ENCODE results near the gene UBE2E2. TPM values are rescaled to one million over a fixed set of nuclear protein-coding genes. Genes with fewer than 3 reads are reported as not detected.
A peak's percentile ranks its signal among the peaks of the same experiment; 100 is the strongest.

Gene UBE2E2
- total and polyA plus RNA-seq, 2 experiments from 2014 or later, result 29.0 to 75.4 TPM

- WGBS, 2 experiments (ENCODE audit: low coverage in 1 of 2, low lambda C conversion rate in 2 of 2, missing lambda C conversion rate in 2 of 2), result 69 to 84% methylated on average over 2 of the region's 2 CpGs
- no peaks in the 10 kb centered on the region for H3K9me3 ChIP-seq (ENCODE audit: low read depth)
- in situ Hi-C loops (cut with MboI), result no loop called here
- no peaks in the 10 kb centered on the region for H3K36me3 ChIP-seq (ENCODE audit: low read depth)
- no peak for DNase-seq
- H2AFZ ChIP-seq, result no peak overlapping the region
- no peak overlapping the region for H3K9ac ChIP-seq
- H3K27ac ChIP-seq, result no peak overlapping the region
- no peak overlapping the region for H3K4me2 ChIP-seq (ENCODE audit: unreplicated experiment)
- no peak for TF ChIP-seq EZH2phosphoT487 (IDR thresholded peaks at IDR 0.05; ENCODE audit: insufficient read depth, low read depth)
- TF ChIP-seq EZH2 (IDR thresholded peaks at IDR 0.05; ENCODE audit: insufficient read depth, poor library complexity, severe bottlenecking), result no peak
- no peaks in the 10 kb centered on the region for H3K27me3 ChIP-seq (replicated peaks; ENCODE audit: insufficient read depth)
- H3K4me1 ChIP-seq (ENCODE audit: insufficient read depth), result no peaks in the 10 kb centered on the region
- H4K20me1 ChIP-seq (ENCODE audit: insufficient read depth), result no peaks in the 10 kb centered on the region
- H3F3A ChIP-seq (ENCODE audit: insufficient read depth), result no peaks in the 10 kb centered on the region
- H3K9me2 ChIP-seq (ENCODE audit: insufficient read depth), result no peaks in the 10 kb centered on the region
- H3K4me3 ChIP-seq, result no peak overlapping the region
- no peaks in the 10 kb centered on the region for H3K79me2 ChIP-seq (ENCODE audit: insufficient read depth)
Observed at GRCh38 chr3:23591374-23591773, 388.2 kb downstream of the UBE2E2 start.

GRCh38 chr3:23592961-23593931 is 390.1 kb downstream of the UBE2E2 start:
- no peaks in the 10 kb centered on the region for H4K20me1 ChIP-seq (ENCODE audit: insufficient read depth)
- in situ Hi-C loops (cut with MboI), result no loop called here
- TF ChIP-seq EZH2phosphoT487 (IDR thresholded peaks at IDR 0.05; ENCODE audit: insufficient read depth, low read depth) (no peak), EZH2 (IDR thresholded peaks at IDR 0.05; ENCODE audit: insufficient read depth, poor library complexity, severe bottlenecking) (no peak)
- 84 to 88% methylated on average over 5 of the region's 5 CpGs for WGBS, 2 experiments (ENCODE audit: low coverage in 1 of 2, low lambda C conversion rate in 2 of 2, missing lambda C conversion rate in 2 of 2)
- H3K9ac ChIP-seq, result no peak overlapping the region
- H3F3A ChIP-seq (ENCODE audit: insufficient read depth), result no peaks in the 10 kb centered on the region
- H2AFZ ChIP-seq, result no peak overlapping the region
- no peaks in the 10 kb centered on the region for H3K9me3 ChIP-seq (ENCODE audit: low read depth)
- H3K4me1 ChIP-seq (ENCODE audit: insufficient read depth), result no peaks in the 10 kb centered on the region
- no peaks in the 10 kb centered on the region for H3K79me2 ChIP-seq (ENCODE audit: insufficient read depth)
- H3K9me2 ChIP-seq (ENCODE audit: insufficient read depth), result no peaks in the 10 kb centered on the region
- no peaks in the 10 kb centered on the region for H3K36me3 ChIP-seq (ENCODE audit: low read depth)
- no peak overlapping the region for H3K27ac ChIP-seq
- no peaks in the 10 kb centered on the region for H3K27me3 ChIP-seq (replicated peaks; ENCODE audit: insufficient read depth)
- DNase-seq, result no peak
- no peak overlapping the region for H3K4me2 ChIP-seq (ENCODE audit: unreplicated experiment)
- H3K4me3 ChIP-seq, result no peak overlapping the region

- Histone ChIP-seq H3K4me1 (ENCODE audit: insufficient read depth) (no peaks in the 10 kb centered on the region), H4K20me1 (ENCODE audit: insufficient read depth) (no peaks in the 10 kb centered on the region), H2AFZ (no peak overlapping the region), H3K27ac (no peak overlapping the region), H3K27me3 (replicated peaks; ENCODE audit: insufficient read depth) (no peaks in the 10 kb centered on the region), H3F3A (ENCODE audit: insufficient read depth) (no peaks in the 10 kb centered on the region), H3K4me2 (ENCODE audit: unreplicated experiment) (no peak overlapping the region), H3K36me3 (ENCODE audit: low read depth) (no peaks in the 10 kb centered on the region), H3K9ac (no peak overlapping the region), H3K9me2 (ENCODE audit: insufficient read depth) (no peaks in the 10 kb centered on the region), H3K79me2 (ENCODE audit: insufficient read depth) (no peaks in the 10 kb centered on the region), H3K9me3 (ENCODE audit: low read depth) (no peaks in the 10 kb centered on the region), H3K4me3 (no peak overlapping the region)
- in situ Hi-C loops (cut with MboI), result no loop called here
- WGBS, 2 experiments (ENCODE audit: low coverage in 1 of 2, low lambda C conversion rate in 2 of 2, missing lambda C conversion rate in 2 of 2), result 73 to 76% methylated on average over 4 of the region's 4 CpGs
- no peak for DNase-seq
- TF ChIP-seq EZH2 (IDR thresholded peaks at IDR 0.05; ENCODE audit: insufficient read depth, poor library complexity, severe bottlenecking), result no peak
- TF ChIP-seq EZH2phosphoT487 (IDR thresholded peaks at IDR 0.05; ENCODE audit: insufficient read depth, low read depth), result no peak
Observed at GRCh38 chr3:23594066-23594465, 390.9 kb downstream of the UBE2E2 start.

- Histone ChIP-seq H3F3A (ENCODE audit: insufficient read depth) (no peaks in the 10 kb centered on the region), H3K27me3 (replicated peaks; ENCODE audit: insufficient read depth) (no peaks in the 10 kb centered on the region), H3K79me2 (ENCODE audit: insufficient read depth) (no peaks in the 10 kb centered on the region), H4K20me1 (ENCODE audit: insufficient read depth) (no peaks in the 10 kb centered on the region), H3K4me2 (ENCODE audit: unreplicated experiment) (no peak overlapping the region), H3K27ac (no peak overlapping the region), H3K9ac (no peak overlapping the region), H2AFZ (no peak overlapping the region), H3K4me1 (ENCODE audit: insufficient read depth) (no peaks in the 10 kb centered on the region), H3K9me2 (ENCODE audit: insufficient read depth) (no peaks in the 10 kb centered on the region), H3K9me3 (ENCODE audit: low read depth) (no peaks in the 10 kb centered on the region), H3K4me3 (no peak overlapping the region), H3K36me3 (ENCODE audit: low read depth) (no peaks in the 10 kb centered on the region)
- DNase-seq, result peak; percentile 23
- TF ChIP-seq EZH2phosphoT487 (IDR thresholded peaks at IDR 0.05; ENCODE audit: insufficient read depth, low read depth) (no peak), EZH2 (IDR thresholded peaks at IDR 0.05; ENCODE audit: insufficient read depth, poor library complexity, severe bottlenecking) (no peak)
- in situ Hi-C loops (cut with MboI), result no loop called here
- 61 to 72% methylated on average over 5 of the region's 5 CpGs for WGBS, 2 experiments (ENCODE audit: low coverage in 1 of 2, low lambda C conversion rate in 2 of 2, missing lambda C conversion rate in 2 of 2)
Observed at GRCh38 chr3:23594894-23595670, 392.0 kb downstream of the UBE2E2 start.
